K562 (cell line): ENCODE data around the gene PALLD. TPM values are rescaled to one million over a fixed set of nuclear protein-coding genes. Genes with fewer than 3 reads are reported as not detected.
"Not testable (repeated sequence)": the region's sequence is repeated elsewhere in the genome, so short reads cannot be mapped to it uniquely, and the experiment has no call there.

Experiments used
- ATAC-seq: fragments of 200-7000 bp; cut with Tn5 transposase; 3 replicates; pipeline ENCODE4 v1.9.1; 2020; ENCODE audit warnings: moderate library complexity
- BruUV-seq: library from RNA; stranded (reverse); fragments of 400-500 nt; replicated peaks from 2 replicates; lab custom pipeline; 2021; lab: Mats Ljungman, UMichigan
- CTCF ChIA-PET: fragments of 300-600 bp; formaldehyde crosslinking; extraction: SDS; loops from one replicate; lab custom pipeline; 2021; ENCODE audit warnings: low intra/inter-chr PET ratio; lab: Yijun Ruan, JAX
- POLR2A ChIA-PET: fragments of 300-600, 350-650 bp; sonication (Branson Sonifier 250); formaldehyde crosslinking; extraction: SDS; loops from one replicate; lab custom pipeline; 2021; ENCODE audit warnings: antibody characterized with exemption, inconsistent platforms; lab: Yijun Ruan, JAX
- DNase-seq, 4 experiments: peaks; one replicate each; pipeline versions ENCODE4 v3.0.0 to v3.0.0-alpha.2; 2011 to 2018; ENCODE audit warnings: low spot score in 3 of 4, mixed read lengths in 3 of 4; ENCODE audit errors: extremely low read depth in 1 of 4
- FAIRE-seq: peaks from 2 replicates; lab custom pipeline; 2011; peaks lifted over from hg19 to GRCh38; lab: Jason Lieb, UNC
- H2AFZ ChIP-seq: 2 replicates; pipeline ENCODE4 v1.6.0; 2011; ENCODE audit warnings: low read depth, low read length, control low read depth, inconsistent platforms
- H3K27ac ChIP-seq: fragments of 200-600 bp; 3 replicates; pipeline ENCODE4 v1.8.0; 2011; ENCODE audit warnings: low read depth, mild to moderate bottlenecking, control low read depth, inconsistent platforms, low read length, moderate library complexity, mixed read lengths; ENCODE audit errors: extremely low read depth
- H3K27me3 ChIP-seq, 2 experiments: fragments of 300-600 bp in 1 of 2; 2 replicates in 1 of 2; 3 replicates in 1 of 2; pipeline versions ENCODE4 v1.6.0 to v1.8.0; 2011; ENCODE audit warnings: inconsistent platforms in 2 of 2, low read length in 2 of 2, mild to moderate bottlenecking in 1 of 2, mixed read lengths in 1 of 2, moderate library complexity in 1 of 2; ENCODE audit not compliant: control insufficient read depth in 2 of 2, insufficient read depth in 2 of 2
- H3K36me3 ChIP-seq: fragments of 300-600 bp; 3 replicates; pipeline ENCODE4 v1.8.0; 2011; ENCODE audit warnings: mild to moderate bottlenecking, low read length, inconsistent platforms; ENCODE audit not compliant: control insufficient read depth, insufficient read depth
- H3K4me1 ChIP-seq, 2 experiments: fragments of 200-600 bp in 1 of 2; replicated peaks in 1 of 2; 2 replicates in 1 of 2; 3 replicates in 1 of 2; pipeline versions ENCODE4 v1.5.1 to v1.8.0; 2011; ENCODE audit warnings: inconsistent platforms in 2 of 2, low read length in 2 of 2, mild to moderate bottlenecking in 1 of 2, mixed read lengths in 1 of 2, moderate library complexity in 1 of 2; ENCODE audit not compliant: control insufficient read depth in 2 of 2, insufficient read depth in 2 of 2
- H3K4me2 ChIP-seq: 2 replicates; pipeline ENCODE4 v1.6.1; 2011; ENCODE audit warnings: low read length, control low read depth, inconsistent platforms, mixed read lengths; ENCODE audit not compliant: insufficient read depth
- H3K4me3 ChIP-seq: fragments of 200-600 bp; sonication (generic), shearing (Covaris generic); 2 replicates; pipeline ENCODE4 v1.5.1; 2016; ENCODE audit warnings: control low read depth, inconsistent platforms
- H3K79me2 ChIP-seq: fragments of 200-600 bp; 3 replicates; pipeline ENCODE4 v1.8.0; 2011; ENCODE audit warnings: low read length, inconsistent platforms; ENCODE audit not compliant: control insufficient read depth, insufficient read depth
- H3K9ac ChIP-seq, 2 experiments: 2 replicates each; pipeline versions ENCODE4 v1.6.0 to v1.6.1; 2011; ENCODE audit warnings: low read depth in 2 of 2, low read length in 2 of 2, control low read depth in 1 of 2, inconsistent platforms in 1 of 2, mild to moderate bottlenecking in 1 of 2, mixed read lengths in 1 of 2; ENCODE audit not compliant: insufficient read depth in 1 of 2
- H3K9me1 ChIP-seq: one replicate; pipeline ENCODE4 v1.6.0; 2011; ENCODE audit warnings: inconsistent platforms, mild to moderate bottlenecking, low read length, moderate library complexity; ENCODE audit not compliant: control insufficient read depth, insufficient read depth
- H3K9me3 ChIP-seq: replicated peaks from 2 replicates; pipeline ENCODE4 v1.5.1; 2011; ENCODE audit warnings: low read depth, low read length, inconsistent platforms; ENCODE audit not compliant: control insufficient read depth, insufficient read depth
- H4K20me1 ChIP-seq: replicated peaks from 2 replicates; pipeline ENCODE4 v1.6.1; 2011; ENCODE audit warnings: low read length, inconsistent platforms, mixed read lengths; ENCODE audit not compliant: control insufficient read depth, insufficient read depth
- BACH1 ChIP-seq: fragments of 200-800 bp; sonication (Bioruptor generic); IDR thresholded peaks from 2 replicates; pipeline ENCODE4 v1.6.1; 2016; ENCODE audit warnings: missing genetic modification characterization, missing compliant biosample characterization
- PCBP2 ChIP-seq: fragments of 200-400 bp; formaldehyde crosslinking; IDR thresholded peaks from 2 replicates; pipeline ENCODE4 v1.6.1; 2018; ENCODE audit warnings: low read length, low read depth, mild to moderate bottlenecking, moderate library complexity; ENCODE audit not compliant: poor library complexity, severe bottlenecking
- PHF21A ChIP-seq: fragments of 450-650 bp; IDR thresholded peaks from 2 replicates; pipeline ENCODE4 v1.6.1; 2017; ENCODE audit warnings: low read depth, borderline replicate concordance
- SNIP1 ChIP-seq: fragments of 450-650 bp; IDR thresholded peaks from 2 replicates; pipeline ENCODE4 v1.7.1; 2017; ENCODE audit warnings: low read depth, mild to moderate bottlenecking
- TRIM28 ChIP-seq: fragments of 450-650 bp; IDR thresholded peaks from 2 replicates; pipeline ENCODE4 v1.6.1; 2017
- WGBS: fragments of 100-300 bp; shearing (Covaris generic); methylation state at CpG from one replicate; pipeline ENCODE4 v1.1.6; 2016; ENCODE audit warnings: low coverage, mixed read lengths; ENCODE audit not compliant: insufficient coverage; ENCODE audit errors: missing lambda C conversion rate; 5-methylcytosine and 5-hydroxymethylcytosine counted together
- in situ Hi-C: fragments of 300-500 bp; cut with MboI; formaldehyde crosslinking; loops from 4 replicates; pipeline ENCODE4 v1.15.0; 2018; ENCODE audit warnings: inconsistent platforms, mixed read lengths
- intact Hi-C: fragments of 100-400 bp; cut with micrococcal nuclease; formaldehyde crosslinking; loops from 2 replicates; pipeline ENCODE4 v1.14.2; 2022
- polyA plus RNA-seq, 8 experiments: library from polyadenylated mRNA; depleted of rRNA in 4 of 8; stranded (reverse) in 5 of 8; unstranded in 3 of 8; fragments of >200 nt; fragmentation: Nextera tagmentation in 2 of 8; fragmentation: Illumina TruSeq in 1 of 8; extraction: Ambion mirVana in 2 of 8; extraction: Trizol in 1 of 8; gene quantifications; 2 replicates each; pipeline versions ENCODE4 v1.2.1 to v1.2.3, GENCODE V29; 2011 to 2014; ENCODE audit warnings: inconsistent platforms in 1 of 8, missing spikeins in 1 of 8
- total RNA-seq, 7 experiments: library from RNA; depleted of rRNA in 6 of 7; stranded (reverse); fragments of >200 nt in 6 of 7; fragmentation: Illumina TruSeq in 2 of 7; extraction: Trizol in 2 of 7; gene quantifications; 2 replicates each; pipeline versions ENCODE4 v1.2.1 to v1.2.3, GENCODE V29; 2011 to 2021; ENCODE audit warnings: low replicate concordance in 1 of 7

PALLD gene
- total and polyA plus RNA-seq, 9 of the 15 experiments (the other 6 are each of a cell fraction or from before 2014, with no cell fraction given): 0.01 to 0.35 (median 0.06) TPM; not detected in 3

DNA sequence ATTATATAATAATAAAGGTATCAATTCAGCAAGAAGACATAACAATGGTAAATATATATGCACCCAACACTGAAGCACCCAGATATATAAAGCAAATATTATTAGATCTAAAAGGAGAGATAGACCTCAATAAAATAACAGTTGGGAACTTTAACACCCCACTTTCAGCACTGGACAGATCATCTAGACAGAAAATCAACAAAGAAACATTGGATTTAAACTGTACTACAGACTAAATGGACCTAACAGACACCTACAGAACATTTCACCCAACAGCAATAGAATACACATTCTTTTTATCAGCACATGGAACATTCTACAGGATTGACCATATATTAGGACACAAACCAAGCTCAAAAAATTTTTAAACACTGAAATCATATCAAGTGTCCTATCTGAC lies 436.6 kb downstream of the PALLD start:
- TF ChIP-seq BACH1 (tag) (no peak), PCBP2 (no peak), TRIM28 (no peak), SNIP1 (no peak), PHF21A (no peak)
- H3K27me3 ChIP-seq: no peaks in the 10 kb centered on the region
- FAIRE-seq (no peak), DNase-seq (no peak), ATAC-seq (no peak)
- ChIA-PET CTCF (no interaction called here), POLR2A (no interaction called here)
- no peaks in the 10 kb centered on the region for H3K4me1 ChIP-seq
- no peak overlapping the region for H3K27ac ChIP-seq
- no peak overlapping the region for H3K4me2 ChIP-seq
- 0 out of 2 replicates have a peak, but pooled peaks cover 3% of the 10 kb centered on the region for H3K9me3 ChIP-seq
- in situ Hi-C loops: loop anchor here (10.0 kb wide), 1 partner anchor 1919 kb away; no protein-coding TSS in a partner anchor
- intact Hi-C loops: no loop called here
- H3K79me2 ChIP-seq: no peaks in the 10 kb centered on the region
- BruUV-seq: no TSS peak
- no peak overlapping the region for H3K9ac ChIP-seq
- H2AFZ ChIP-seq: no peak overlapping the region
- H4K20me1 ChIP-seq: no peaks in the 10 kb centered on the region
- no peaks in the 10 kb centered on the region for H3K36me3 ChIP-seq
- no peaks in the 10 kb centered on the region for H3K9me1 ChIP-seq
- H3K4me3 ChIP-seq: no peak overlapping the region

- H3K36me3 ChIP-seq, H3K4me2 ChIP-seq, H3K9me3 ChIP-seq, H3K27ac ChIP-seq, H2AFZ ChIP-seq, H3K79me2 ChIP-seq, H3K27me3 ChIP-seq, FAIRE-seq, H4K20me1 ChIP-seq, CTCF ChIA-PET, BruUV-seq, H3K4me3 ChIP-seq, intact Hi-C loops, ATAC-seq, DNase-seq, H3K4me1 ChIP-seq, H3K9ac ChIP-seq, H3K9me1 ChIP-seq: not testable (repeated sequence)
- WGBS: 0% methylated on average over 3 of the region's 3 CpGs
- in situ Hi-C loops: loop anchor here (10.0 kb wide), 1 partner anchor 1923 kb away; no protein-coding TSS in a partner anchor
- POLR2A ChIA-PET: interaction anchor here (0.6 kb wide), 1 partner anchor 151 kb away, joined by 3 read pairs; no protein-coding TSS in a partner anchor
Observed at GRCh38 chr4:168937473-168937872, 440.6 kb downstream of the PALLD start.
